ENCODE results near the gene SCUBE2.
"Not testable (repeated sequence)": the region's sequence is repeated elsewhere in the genome, so short reads cannot be mapped to it uniquely, and the experiment has no call there.

SCUBE2 gene

GRCh38 chr11:9103542-9104276 lies 12.3 kb upstream of the SCUBE2 start:
- DNase-seq: no peak

- DNase-seq: no peak
These were observed 8.2 kb upstream of the SCUBE2 start for GRCh38 chr11:9099617-9100016.

GRCh38 chr11:9098455-9098854 lies 7.1 kb upstream of the SCUBE2 start:
- not testable (repeated sequence) for DNase-seq

GRCh38 chr11:9097186-9097943 lies 6.0 kb upstream of the SCUBE2 start:
- not testable (repeated sequence) for DNase-seq

GRCh38 chr11:9096427-9096826 lies 5.0 kb upstream of the SCUBE2 start:
- no peak for DNase-seq

- DNase-seq: no peak
These were observed 4.0 kb upstream of the SCUBE2 start for GRCh38 chr11:9095421-9095820.

GRCh38 chr11:9094420-9094819 lies 3.0 kb upstream of the SCUBE2 start:
- DNase-seq: no peak

- DNase-seq: peak; percentile 48
These were observed 1.7 kb upstream of the SCUBE2 start for GRCh38 chr11:9092853-9093778.

GRCh38 chr11:9092072-9092471 lies 673 bp upstream of the SCUBE2 start:
- DNase-seq: no peak

GRCh38 chr11:9090488-9091043 lies 833 bp downstream of the SCUBE2 start:
- no peak for DNase-seq

GRCh38 chr11:9089636-9090035 lies 1.8 kb downstream of the SCUBE2 start:
- no peak for DNase-seq

GRCh38 chr11:9089061-9089460 lies 2.3 kb downstream of the SCUBE2 start:
- no peak for DNase-seq

- DNase-seq: no peak
These were observed 8.8 kb downstream of the SCUBE2 start for GRCh38 chr11:9082575-9082974.

GRCh38 chr11:9081153-9081552 lies 10.2 kb downstream of the SCUBE2 start:
- DNase-seq: no peak

GRCh38 chr11:9078113-9079086 lies 13.0 kb downstream of the SCUBE2 start:
- DNase-seq: no peak

- DNase-seq: no peak
These were observed 14.2 kb downstream of the SCUBE2 start for GRCh38 chr11:9077164-9077563.

GRCh38 chr11:9076661-9077060 lies 14.7 kb downstream of the SCUBE2 start:
- no peak for DNase-seq

GRCh38 chr11:9076046-9076445 lies 15.4 kb downstream of the SCUBE2 start:
- no peak for DNase-seq

- DNase-seq: no peak
These were observed 15.8 kb downstream of the SCUBE2 start for GRCh38 chr11:9075556-9075955.

- DNase-seq: no peak
These were observed 16.9 kb downstream of the SCUBE2 start for GRCh38 chr11:9074338-9075029.
